Kidney (tissue), 14 donors: ENCODE results near the gene MRAP2. TPM values are rescaled to one million over a fixed set of nuclear protein-coding genes. Genes with fewer than 3 reads are reported as not detected.

ENCODE experiments used
- DNase-seq, 5 donors: peaks; one replicate each; pipeline ENCODE4 v3.0.0-alpha.2; 2013 to 2020
- FAIRE-seq: peaks from 2 replicates; lab custom pipeline; 2012; peaks lifted over from hg19 to GRCh38; lab: Jason Lieb, UNC
- H3K27ac ChIP-seq, 2 donors: one replicate each; pipeline ENCODE4 v1.7.0; 2013; ENCODE audit warnings: low read depth in 2 of 2, low read length in 2 of 2, inconsistent platforms in 1 of 2
- H3K27me3 ChIP-seq: one replicate; pipeline ENCODE4 v1.7.1; 2013; ENCODE audit warnings: low read length, inconsistent platforms; ENCODE audit not compliant: control insufficient read depth, insufficient read depth
- H3K36me3 ChIP-seq, 3 donors: one replicate each; pipeline versions ENCODE4 v1.7.0 to v1.7.1; 2013; ENCODE audit warnings: low read length in 3 of 3, control low read depth in 1 of 3, inconsistent platforms in 1 of 3; ENCODE audit not compliant: insufficient read depth in 3 of 3, control insufficient read depth in 2 of 3
- H3K4me1 ChIP-seq, 3 donors: one replicate each; pipeline versions ENCODE4 v1.7.0 to v1.7.1; 2013; ENCODE audit warnings: low read length in 3 of 3, inconsistent platforms in 1 of 3, low read depth in 1 of 3; ENCODE audit not compliant: control insufficient read depth in 2 of 3, insufficient read depth in 2 of 3
- H3K4me3 ChIP-seq, 3 donors: one replicate each; pipeline versions ENCODE4 v1.7.0 to v1.8.1; 2013; ENCODE audit warnings: low read length in 3 of 3, control low read depth in 1 of 3, inconsistent platforms in 1 of 3
- H3K9ac ChIP-seq, 3 donors: one replicate each; pipeline versions ENCODE4 v1.7.0 to v1.7.1; 2013; ENCODE audit warnings: low read length in 3 of 3, control low read depth in 1 of 3, inconsistent platforms in 1 of 3
- H3K9me3 ChIP-seq, 3 donors: one replicate each; pipeline versions ENCODE4 v1.7.0 to v1.7.1; 2013; ENCODE audit warnings: low read length in 3 of 3, control low read depth in 1 of 3, inconsistent platforms in 1 of 3; ENCODE audit not compliant: control insufficient read depth in 2 of 3, insufficient read depth in 1 of 3
- intact Hi-C: fragments of 100-400 bp; cut with DNase I; formaldehyde crosslinking; loops from one replicate; pipeline ENCODE4 v1.11.1; 2022
- polyA plus RNA-seq: library from polyadenylated mRNA; stranded (reverse); fragments of 350-450 nt; fragmentation: Illumina TruSeq; extraction: RNeasy Lipid Tissue Mini Kit (QIAGEN cat#74804); gene quantifications from one replicate; pipeline ENCODE4 v1.2.3, GENCODE V29; 2014; ENCODE audit warnings: low read depth, low replicate concordance; ENCODE audit not compliant: insufficient read depth
- total RNA-seq: library from RNA; stranded (reverse); fragmentation: NEBNext Ultra II Directional; extraction: Animal tissue kit (Norgen Biotek cat#: 25700); gene quantifications from one replicate; pipeline ENCODE4 v1.2.1, GENCODE V29; 2021
- TF ChIP-seq, protein P1 (sequence below): IDR thresholded peaks from 3 replicates; pipeline ENCODE4 v1.5.1; 2012; ENCODE audit warnings: mild to moderate bottlenecking, moderate library complexity, borderline replicate concordance; ENCODE audit not compliant: insufficient read depth; ENCODE audit errors: extremely low read depth
- donor health status: control.
- donor health status: control.
- donor health status: control.
- donor health status: control.
- donor health status: control.
- donor health status: DM: yes; HTN: yes; CAD: no.
- donor health status: Normal renal cell carcinoma (clear cell type).

The MRAP2 gene
- total and polyA plus RNA-seq, 2 donors from 2014 or later, result 4.2 to 5.0 TPM

DNA sequence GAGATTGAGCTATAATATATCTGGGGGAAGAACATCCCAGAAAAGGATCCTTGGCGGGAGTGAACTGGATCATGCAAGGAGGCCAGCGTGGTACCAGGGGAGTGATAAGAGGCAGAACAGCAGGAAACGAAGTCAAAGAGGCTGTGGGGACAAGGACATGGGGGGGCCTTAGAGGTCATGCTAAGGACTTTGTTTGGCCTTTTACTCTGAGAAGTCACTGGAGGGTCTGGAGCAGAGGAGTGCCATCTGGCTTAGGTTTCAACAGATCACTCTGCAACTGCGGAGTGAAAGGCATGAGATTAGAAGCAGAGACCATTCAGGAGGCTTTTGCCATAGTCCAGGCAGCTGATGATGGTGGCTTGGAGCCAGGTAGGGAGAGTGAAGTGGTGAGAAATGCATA is 24.3 kb downstream of the MRAP2 start:
- DNase-seq, result no peak
- Histone ChIP-seq H3K27ac (no peak overlapping the region), H3K27me3 (no peaks in the 10 kb centered on the region), H3K36me3 (no peaks in the 10 kb centered on the region), H3K9ac (no peak overlapping the region), H3K9me3 (no peaks in the 10 kb centered on the region), H3K4me3 (no peak overlapping the region), H3K4me1 (peaks cover 0 to 5% (median 0%) of the 10 kb centered on the region in 3 donors)
- intact Hi-C loops, result no loop called here
- TF ChIP-seq, protein P1, sequence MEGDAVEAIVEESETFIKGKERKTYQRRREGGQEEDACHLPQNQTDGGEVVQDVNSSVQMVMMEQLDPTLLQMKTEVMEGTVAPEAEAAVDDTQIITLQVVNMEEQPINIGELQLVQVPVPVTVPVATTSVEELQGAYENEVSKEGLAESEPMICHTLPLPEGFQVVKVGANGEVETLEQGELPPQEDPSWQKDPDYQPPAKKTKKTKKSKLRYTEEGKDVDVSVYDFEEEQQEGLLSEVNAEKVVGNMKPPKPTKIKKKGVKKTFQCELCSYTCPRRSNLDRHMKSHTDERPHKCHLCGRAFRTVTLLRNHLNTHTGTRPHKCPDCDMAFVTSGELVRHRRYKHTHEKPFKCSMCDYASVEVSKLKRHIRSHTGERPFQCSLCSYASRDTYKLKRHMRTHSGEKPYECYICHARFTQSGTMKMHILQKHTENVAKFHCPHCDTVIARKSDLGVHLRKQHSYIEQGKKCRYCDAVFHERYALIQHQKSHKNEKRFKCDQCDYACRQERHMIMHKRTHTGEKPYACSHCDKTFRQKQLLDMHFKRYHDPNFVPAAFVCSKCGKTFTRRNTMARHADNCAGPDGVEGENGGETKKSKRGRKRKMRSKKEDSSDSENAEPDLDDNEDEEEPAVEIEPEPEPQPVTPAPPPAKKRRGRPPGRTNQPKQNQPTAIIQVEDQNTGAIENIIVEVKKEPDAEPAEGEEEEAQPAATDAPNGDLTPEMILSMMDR, result no peak
- FAIRE-seq, result no peak

DNA sequence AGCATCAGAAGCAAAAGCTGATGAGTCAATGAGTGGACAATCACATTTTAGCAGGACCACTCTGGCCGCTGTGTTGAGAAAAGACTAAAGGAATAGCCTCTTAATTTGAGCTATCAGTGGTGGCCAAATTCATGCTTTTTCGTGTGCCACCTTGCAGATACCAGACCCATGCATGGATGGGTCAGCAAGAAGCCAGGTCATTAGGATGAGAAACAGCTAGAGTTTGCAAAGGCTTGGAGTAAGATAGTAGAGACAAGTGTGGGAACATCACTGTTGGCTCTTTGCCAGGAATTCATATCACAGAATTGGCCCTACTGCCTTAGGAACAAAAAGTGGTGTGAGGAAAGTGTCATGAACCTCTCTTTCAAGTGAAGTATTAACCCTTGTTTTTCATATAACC is 25.5 kb downstream of the MRAP2 start:
- Histone ChIP-seq H3K27ac (no peak overlapping the region), H3K4me3 (no peak overlapping the region), H3K9ac (no peak overlapping the region), H3K9me3 (no peaks in the 10 kb centered on the region), H3K36me3 (no peaks in the 10 kb centered on the region), H3K27me3 (no peaks in the 10 kb centered on the region), H3K4me1 (peaks cover 0 to 5% (median 0%) of the 10 kb centered on the region in 3 donors)
- FAIRE-seq (no peak), DNase-seq (no peak)
- TF ChIP-seq, protein P1, result no peak
- intact Hi-C loops, result no loop called here

GRCh38 chr6:84061174-84061573 is 27.6 kb downstream of the MRAP2 start:
- no peak for FAIRE-seq
- Histone ChIP-seq H3K9me3 (no peaks in the 10 kb centered on the region), H3K4me1 (no peaks in the 10 kb centered on the region), H3K27ac (no peak overlapping the region), H3K27me3 (no peaks in the 10 kb centered on the region), H3K9ac (no peak overlapping the region), H3K36me3 (no peaks in the 10 kb centered on the region), H3K4me3 (no peak overlapping the region)
- DNase-seq, result no peak
- intact Hi-C loops, result no loop called here
- TF ChIP-seq, protein P1, result no peak
